ENCODE measurements around the gene COPS4.
"Not testable (repeated sequence)": the region's sequence is repeated elsewhere in the genome, so short reads cannot be mapped to it uniquely, and the experiment has no call there.

The COPS4 gene

DNA sequence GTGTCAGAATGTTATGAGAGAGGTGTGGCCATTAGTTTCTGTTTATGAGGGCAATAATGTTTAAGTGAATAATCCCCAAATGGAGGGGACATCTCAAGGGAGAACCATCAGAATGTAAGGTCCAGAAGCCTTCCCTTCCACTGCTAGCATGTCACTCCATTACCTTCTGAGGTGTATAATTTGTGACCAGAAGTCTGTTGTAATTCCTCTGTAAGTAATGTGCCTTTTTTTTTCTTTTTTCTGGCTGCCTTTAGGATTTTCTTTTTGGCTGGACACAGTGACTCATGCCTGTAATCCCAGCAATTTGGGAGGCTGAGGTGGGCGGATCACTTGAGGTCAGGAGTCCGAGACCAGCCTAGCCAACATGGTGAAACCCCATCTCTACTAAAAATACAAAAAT lies 10.8 kb upstream of the COPS4 start:
- DNase-seq: no peak

DNA sequence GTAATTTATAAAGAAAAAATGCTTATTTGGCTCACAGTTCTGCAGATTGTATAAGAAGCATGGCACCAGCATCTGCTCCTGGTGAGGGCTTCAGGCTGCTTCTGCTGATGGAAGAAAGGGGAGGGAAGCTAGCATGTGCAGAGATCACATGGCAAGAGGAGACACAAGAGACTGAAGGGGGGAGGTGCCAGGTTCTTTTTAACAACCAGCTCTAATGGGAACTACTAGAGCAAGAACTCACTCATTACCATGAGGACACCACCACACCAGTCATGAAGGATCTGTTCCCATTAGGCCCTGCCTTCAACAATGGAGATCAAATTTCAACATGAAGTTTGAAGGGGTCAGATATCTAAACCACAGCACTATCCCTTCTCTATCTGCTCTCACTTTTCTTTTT lies 9.4 kb upstream of the COPS4 start:
- no peak for DNase-seq

DNA sequence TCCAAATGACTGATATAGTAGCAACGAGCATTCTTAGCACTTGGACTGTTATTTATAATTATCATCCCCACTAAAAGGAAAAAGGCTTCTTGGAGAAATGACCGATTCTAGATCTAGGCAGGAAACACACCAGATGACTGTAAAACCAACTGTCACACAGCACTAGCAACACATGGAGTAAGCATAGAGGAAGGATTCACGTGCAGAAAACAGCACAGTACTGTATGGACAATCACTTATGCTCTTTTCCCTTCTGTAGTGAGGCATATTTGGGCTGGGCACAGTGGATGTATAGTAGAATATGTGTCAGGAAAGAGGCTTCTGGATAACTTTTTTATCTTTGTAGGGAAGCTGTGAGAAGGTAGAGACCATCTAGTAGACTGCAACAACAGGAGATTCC lies 6.0 kb upstream of the COPS4 start:
- no peak for DNase-seq

GRCh38 chr4:83029688-83030087 lies 5.3 kb upstream of the COPS4 start:
- DNase-seq: no peak

DNA sequence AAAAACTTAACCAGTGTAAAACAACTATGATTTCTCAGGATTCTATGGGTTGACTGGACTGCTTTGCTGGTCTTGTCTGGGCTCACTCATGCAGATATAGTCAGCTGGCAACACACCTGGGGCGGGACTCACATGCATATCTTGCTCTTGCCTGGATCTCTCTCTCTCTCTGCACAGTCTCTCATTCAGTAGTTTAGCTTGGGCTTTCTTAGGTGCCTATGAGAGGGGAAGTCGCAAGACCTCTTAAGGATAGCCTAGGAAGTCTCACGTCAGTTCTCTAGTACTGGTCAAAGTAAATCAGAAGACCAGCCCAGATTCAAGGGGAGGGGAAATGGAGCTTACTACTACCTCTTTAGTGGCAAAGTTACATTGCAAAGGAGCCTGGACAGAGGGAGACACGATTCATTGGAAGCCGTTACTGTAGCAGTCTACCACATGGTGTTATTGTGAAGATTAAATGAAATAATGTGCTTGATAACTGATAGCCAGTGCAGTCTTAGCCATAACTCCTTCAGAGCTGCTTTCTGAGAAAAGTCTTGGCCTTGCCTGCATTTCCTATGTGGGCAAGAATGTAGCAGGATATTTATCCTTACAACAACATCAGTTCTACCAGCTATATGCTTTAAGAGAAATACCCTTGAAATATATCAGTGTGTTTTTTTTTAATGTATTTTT lies 2.1 kb downstream of the COPS4 start:
- no peak for DNase-seq

GRCh38 chr4:83040269-83040668 lies 5.3 kb downstream of the COPS4 start:
- no peak for DNase-seq

GRCh38 chr4:83043157-83043556 lies 8.2 kb downstream of the COPS4 start:
- not testable (repeated sequence) for DNase-seq

- DNase-seq: no peak
These were observed 8.9 kb downstream of the COPS4 start for GRCh38 chr4:83043801-83044407.

DNA sequence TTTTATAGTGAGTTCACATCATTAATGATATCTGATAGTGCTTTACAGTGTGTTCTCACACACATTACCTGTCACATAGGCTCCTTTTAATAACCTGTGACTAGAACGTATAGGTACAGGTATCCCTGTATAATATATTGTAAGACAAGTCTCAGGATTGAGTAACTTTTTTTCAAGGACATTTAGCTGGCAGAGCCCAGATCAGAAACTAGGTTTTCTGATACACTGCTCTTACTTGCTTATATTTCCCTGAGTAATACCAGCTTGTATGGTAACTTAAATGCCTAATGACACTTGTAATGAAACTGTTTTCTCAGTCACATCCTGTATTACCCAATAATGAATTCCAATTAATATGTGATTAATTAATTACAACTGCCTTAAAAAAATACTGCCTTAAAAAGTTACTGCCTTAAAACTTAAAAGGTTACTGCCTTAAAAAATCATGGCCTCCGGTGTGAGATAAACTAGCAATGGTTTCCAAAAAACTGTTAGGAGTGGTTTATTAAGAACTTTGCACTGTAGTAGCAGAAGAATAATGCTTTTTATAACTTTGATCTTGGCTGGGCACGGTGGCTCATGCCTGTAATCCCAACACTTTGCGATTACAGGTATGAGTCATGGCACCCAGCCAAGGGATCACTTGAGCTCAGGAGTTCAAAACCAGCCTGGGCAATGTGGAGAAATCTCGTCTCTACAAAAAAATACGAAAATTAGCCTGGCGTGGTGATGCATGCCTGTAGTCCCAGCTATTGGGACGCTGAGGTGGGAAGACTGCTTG lies 11.9 kb downstream of the COPS4 start:
- DNase-seq: no peak

GRCh38 chr4:83048781-83049180 lies 13.8 kb downstream of the COPS4 start:
- not testable (repeated sequence) for DNase-seq

DNA sequence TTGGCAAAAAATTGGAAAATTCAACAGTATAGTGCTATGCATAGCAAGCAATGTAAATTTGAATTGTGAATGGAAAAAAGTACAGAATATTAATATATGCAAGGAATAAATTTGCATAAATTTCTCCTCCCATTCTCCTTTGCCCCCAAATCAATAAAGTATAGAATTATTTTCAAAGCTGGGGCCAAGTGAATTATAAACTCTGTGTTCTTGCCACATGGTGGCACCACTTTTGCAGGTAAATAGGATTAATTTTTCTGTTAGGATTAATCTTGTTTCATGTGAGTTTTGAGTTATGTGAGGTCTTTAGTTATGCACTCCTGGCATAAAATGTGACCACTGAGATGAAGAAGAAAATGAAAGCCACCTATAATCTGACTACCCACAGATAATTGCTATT lies 19.9 kb downstream of the COPS4 start:
- DNase-seq: no peak

GRCh38 chr4:83062739-83063138 lies 27.8 kb downstream of the COPS4 start:
- no peak for DNase-seq

DNA sequence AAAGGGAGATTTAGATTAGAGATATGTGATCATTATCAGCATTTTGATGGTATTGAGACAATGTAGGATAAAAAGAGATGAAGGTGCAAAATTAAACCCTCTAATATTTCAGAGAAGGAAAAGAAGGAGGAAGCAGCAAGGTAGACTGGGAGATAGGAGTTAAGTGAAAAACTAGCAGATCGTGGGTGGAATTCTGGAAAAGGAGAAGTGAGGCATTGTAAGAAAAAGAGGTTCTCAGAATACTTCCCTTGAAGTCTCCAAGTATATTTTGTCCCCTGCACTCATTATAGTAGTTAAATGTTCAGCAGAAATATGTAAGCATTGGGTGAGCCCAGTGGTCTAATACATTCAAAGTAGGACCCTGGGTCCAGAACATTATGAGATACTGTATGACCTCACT lies 30.3 kb downstream of the COPS4 start:
- DNase-seq: no peak

- DNase-seq: no peak
These were observed 32.2 kb downstream of the COPS4 start for GRCh38 chr4:83067058-83067639.

DNA sequence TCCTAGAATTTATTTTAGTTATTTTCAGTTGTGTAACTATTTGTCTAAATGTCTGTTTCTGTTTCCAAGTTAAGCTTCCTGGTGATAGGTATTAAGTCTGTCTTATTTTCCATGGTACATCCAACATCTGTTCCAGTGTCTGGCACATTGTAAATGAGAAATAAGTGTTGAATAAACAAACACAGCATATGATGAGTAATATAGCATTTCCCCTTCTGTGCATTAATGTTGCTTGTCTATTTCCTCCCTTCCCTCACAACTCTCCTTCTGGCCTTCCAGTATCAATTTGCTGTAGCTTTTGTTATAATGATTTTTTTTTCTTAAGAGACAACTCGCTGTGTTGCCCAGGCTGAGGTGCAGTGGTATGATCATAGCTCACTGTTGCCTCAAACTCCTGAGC lies 36.1 kb downstream of the COPS4 start:
- DNase-seq: no peak

GRCh38 chr4:83074086-83074704 lies 39.2 kb downstream of the COPS4 start:
- DNase-seq: no peak

- not testable (repeated sequence) for DNase-seq
These were observed 39.8 kb downstream of the COPS4 start for GRCh38 chr4:83074783-83075182.

DNA sequence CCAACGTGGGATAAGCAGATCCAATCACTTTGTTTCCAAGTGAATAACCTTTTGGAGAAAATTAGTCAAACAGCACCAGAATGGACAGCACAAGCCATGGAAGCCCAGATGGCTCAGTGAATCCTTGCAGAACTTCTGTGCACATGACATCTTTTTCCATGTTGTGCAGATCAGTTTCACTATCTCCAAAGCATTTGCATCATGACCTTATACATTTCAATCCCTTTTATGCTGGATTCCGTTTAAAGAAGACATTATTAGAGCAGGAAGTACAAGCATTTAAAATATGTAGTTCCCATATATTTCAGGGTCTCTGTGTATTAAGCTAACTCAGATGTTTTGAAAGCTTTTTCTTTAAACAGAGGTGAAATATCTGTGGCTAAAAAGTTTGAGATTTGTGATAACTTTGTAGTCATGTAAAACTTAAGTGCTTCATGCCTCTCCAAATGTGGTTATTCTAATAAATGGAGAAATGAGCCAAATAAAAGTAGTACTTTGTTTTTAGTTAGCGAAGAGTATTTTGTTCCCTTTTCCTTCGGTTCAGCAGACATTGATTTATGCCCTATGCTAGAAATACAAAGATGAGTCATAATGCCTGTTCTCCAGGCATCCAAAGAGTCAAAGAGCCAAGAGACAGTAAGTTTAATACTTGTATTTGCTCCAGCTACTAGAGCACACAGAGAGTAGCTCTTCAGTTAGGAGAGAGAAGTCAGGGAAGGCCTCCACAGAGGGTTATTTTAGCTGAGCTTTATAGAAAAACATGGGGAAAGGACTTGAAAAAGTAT lies 40.5 kb downstream of the COPS4 start:
- no peak for DNase-seq

- DNase-seq: no peak
These were observed 45.6 kb downstream of the COPS4 start for GRCh38 chr4:83080561-83080960.

GRCh38 chr4:83082777-83083176 lies 47.8 kb downstream of the COPS4 start:
- no peak for DNase-seq

- DNase-seq: no peak
These were observed 49.0 kb downstream of the COPS4 start for GRCh38 chr4:83083925-83084475.

DNA sequence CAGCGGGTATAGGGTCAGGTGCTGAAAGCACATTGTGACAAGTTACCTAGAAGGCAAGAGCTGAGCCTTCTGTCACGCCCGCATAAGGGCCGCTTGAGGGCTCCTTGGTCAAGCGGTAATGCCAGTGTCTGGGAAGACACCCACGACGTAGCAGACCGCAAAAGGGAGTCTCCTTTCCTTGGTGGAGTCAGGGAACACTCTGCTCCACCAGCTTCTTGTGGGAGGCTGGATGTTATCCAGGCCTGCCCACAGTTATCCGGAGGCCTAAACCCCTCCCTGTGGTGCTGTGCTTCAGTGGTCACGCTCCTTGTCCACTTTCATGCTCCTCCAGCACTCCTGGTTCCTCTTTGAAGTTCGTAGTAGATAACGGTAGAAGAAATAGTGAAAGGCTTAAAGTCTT lies 50.0 kb downstream of the COPS4 start:
- DNase-seq: not testable (repeated sequence)

Data from NCI-H524 treated with DMSO at 0.1 percent for 48 hours (cell line).